K562 treated with DMSO at 1 percent for 4 hours (cell line): Measurements from ENCODE around the gene OR5AS1. TPM values are rescaled to one million over a fixed set of nuclear protein-coding genes. Genes with fewer than 3 reads are reported as not detected.

Experiments used
- total RNA-seq: library from RNA; unstranded; fragments of 300-600 nt; gene quantifications from 2 replicates; pipeline ENCODE4 v1.2.3, GENCODE V29; 2022; ENCODE audit not compliant: insufficient read depth

Gene OR5AS1
- not detected in 2 replicates for total RNA-seq

GRCh38 chr11:56027354-56027753 is at the start of gene OR5AS1:
Gene OR5AS1, plus strand, starts transcription at chr11:56027654. Its CDS starts 2,765 bp downstream, at chr11:56030419.

GRCh38 chr11:55994525-55994924 is 32.9 kb upstream of the OR5AS1 start, which contains the start of gene OR5F1:
Gene OR5F1, minus strand, starts transcription at chr11:55994625. Its CDS starts 0 bp downstream, at chr11:55994625.

Other genes with a start within 250 kb of the OR5AS1 start
- not detected in 2 replicates for gene OR5D14, start 232.1 kb upstream of the OR5AS1 start, total RNA-seq
- not detected in 2 replicates for gene OR5L1, start 216.3 kb upstream of the OR5AS1 start, total RNA-seq
- not detected in 2 replicates for gene OR5D18, start 208.0 kb upstream of the OR5AS1 start, total RNA-seq
- not detected in 2 replicates for gene OR5L2, start 200.4 kb upstream of the OR5AS1 start, total RNA-seq
- gene OR5D16, start 188.9 kb upstream of the OR5AS1 start, total RNA-seq = not detected in 2 replicates
- not detected in 2 replicates for gene TRIM51, start 144.4 kb upstream of the OR5AS1 start, total RNA-seq
- gene OR5W2, start 113.1 kb upstream of the OR5AS1 start, total RNA-seq = not detected in 2 replicates
- not detected in 2 replicates for gene OR5I1, start 91.3 kb upstream of the OR5AS1 start, total RNA-seq
- gene OR10AG1, start 57.7 kb upstream of the OR5AS1 start, total RNA-seq = not detected in 2 replicates
- gene OR5F1, start 33.0 kb upstream of the OR5AS1 start, total RNA-seq = not detected in 2 replicates
- not detected in 2 replicates for gene OR8I2, start 65.7 kb downstream of the OR5AS1 start, total RNA-seq
- gene OR8H2, start 76.0 kb downstream of the OR5AS1 start, total RNA-seq = not detected in 2 replicates
- gene OR8H3, start 94.7 kb downstream of the OR5AS1 start, total RNA-seq = not detected in 2 replicates
- not detected in 2 replicates for gene OR8J3, start 112.5 kb downstream of the OR5AS1 start, total RNA-seq
- not detected in 2 replicates for gene OR8K5, start 132.7 kb downstream of the OR5AS1 start, total RNA-seq
- not detected in 2 replicates for gene OR5J2, start 149.0 kb downstream of the OR5AS1 start, total RNA-seq
- not detected in 2 replicates for gene OR5T2, start 206.6 kb downstream of the OR5AS1 start, total RNA-seq
- not detected in 2 replicates for gene OR5T3, start 224.6 kb downstream of the OR5AS1 start, total RNA-seq
- gene OR5T1, start 246.5 kb downstream of the OR5AS1 start, total RNA-seq = not detected in 2 replicates